ENCODE data around the gene JARID2. TPM values are rescaled to one million over a fixed set of nuclear protein-coding genes. Genes with fewer than 3 reads are reported as not detected.

JARID2 gene
- polyA plus RNA-seq, 1 donor from 2014 or later = 25.5 TPM

DNA sequence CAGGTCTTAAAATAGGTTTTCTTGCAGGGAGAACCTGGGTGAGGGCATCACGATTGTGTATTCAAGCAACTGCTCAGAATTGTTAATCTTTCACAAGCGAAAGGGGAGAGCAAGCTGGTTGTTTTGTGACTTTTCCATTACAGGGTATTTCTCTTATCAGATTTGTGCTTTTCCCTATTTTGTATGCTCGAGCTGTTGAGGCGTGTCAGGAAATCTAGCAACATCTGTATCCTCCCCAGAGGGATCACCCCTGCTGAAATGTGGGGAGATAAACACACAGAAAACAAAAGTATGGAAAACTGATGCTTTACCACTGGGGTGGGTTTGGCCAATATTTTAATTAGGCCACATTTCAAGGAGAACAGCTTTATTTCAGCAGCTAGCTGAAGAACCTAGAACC, 230.0 kb downstream of the JARID2 start:
- no peaks in the 10 kb centered on the region for H3K9me2 ChIP-seq (ENCODE audit: insufficient read depth, low read length)
- H4K20me1 ChIP-seq (ENCODE audit: insufficient read depth) = no peaks in the 10 kb centered on the region
- no peak overlapping the region for H3K4me3 ChIP-seq (ENCODE audit: low read length)
- peaks cover 3% of the 10 kb centered on the region for H3F3A ChIP-seq (ENCODE audit: insufficient read depth, low read length, poor library complexity, severe bottlenecking)
- H3K4me2 ChIP-seq (ENCODE audit: low read length) = no peak overlapping the region
- no peaks in the 10 kb centered on the region for H3K36me3 ChIP-seq (ENCODE audit: insufficient read depth, low read length)
- H3K9ac ChIP-seq (ENCODE audit: low read length) = no peak overlapping the region
- no peaks in the 10 kb centered on the region for H3K27me3 ChIP-seq (ENCODE audit: insufficient read depth, low read depth, low read length)
- no peak overlapping the region for H3K27ac ChIP-seq (ENCODE audit: low read length)
- H3K79me2 ChIP-seq (replicated peaks; ENCODE audit: insufficient read depth, low read length) = peaks cover 37% of the 10 kb centered on the region
- H2AFZ ChIP-seq (ENCODE audit: low read depth, low read length) = no peak overlapping the region
- TF ChIP-seq TAF1 (IDR thresholded peaks at IDR 0.05; ENCODE audit: low read depth) (no peak), RAD21 (conservative IDR thresholded peaks at IDR 0.05) (no peak), CTCF (IDR thresholded peaks at IDR 0.05; ENCODE audit: poor library complexity, severe bottlenecking) (no peak), MXI1 (conservative IDR thresholded peaks at IDR 0.05; ENCODE audit: poor library complexity, severe bottlenecking) (no peak), POLR2AphosphoS5 (IDR thresholded peaks at IDR 0.05) (no peak), EP300 (conservative IDR thresholded peaks at IDR 0.05; ENCODE audit: poor library complexity, severe bottlenecking) (no peak), SMC3 (conservative IDR thresholded peaks at IDR 0.05; ENCODE audit: poor library complexity) (no peak), EZH2 (IDR thresholded peaks at IDR 0.05; ENCODE audit: borderline replicate concordance, insufficient read depth, low read length, poor library complexity, severe bottlenecking) (no peak)
- TF ChIP-seq, protein P1, sequence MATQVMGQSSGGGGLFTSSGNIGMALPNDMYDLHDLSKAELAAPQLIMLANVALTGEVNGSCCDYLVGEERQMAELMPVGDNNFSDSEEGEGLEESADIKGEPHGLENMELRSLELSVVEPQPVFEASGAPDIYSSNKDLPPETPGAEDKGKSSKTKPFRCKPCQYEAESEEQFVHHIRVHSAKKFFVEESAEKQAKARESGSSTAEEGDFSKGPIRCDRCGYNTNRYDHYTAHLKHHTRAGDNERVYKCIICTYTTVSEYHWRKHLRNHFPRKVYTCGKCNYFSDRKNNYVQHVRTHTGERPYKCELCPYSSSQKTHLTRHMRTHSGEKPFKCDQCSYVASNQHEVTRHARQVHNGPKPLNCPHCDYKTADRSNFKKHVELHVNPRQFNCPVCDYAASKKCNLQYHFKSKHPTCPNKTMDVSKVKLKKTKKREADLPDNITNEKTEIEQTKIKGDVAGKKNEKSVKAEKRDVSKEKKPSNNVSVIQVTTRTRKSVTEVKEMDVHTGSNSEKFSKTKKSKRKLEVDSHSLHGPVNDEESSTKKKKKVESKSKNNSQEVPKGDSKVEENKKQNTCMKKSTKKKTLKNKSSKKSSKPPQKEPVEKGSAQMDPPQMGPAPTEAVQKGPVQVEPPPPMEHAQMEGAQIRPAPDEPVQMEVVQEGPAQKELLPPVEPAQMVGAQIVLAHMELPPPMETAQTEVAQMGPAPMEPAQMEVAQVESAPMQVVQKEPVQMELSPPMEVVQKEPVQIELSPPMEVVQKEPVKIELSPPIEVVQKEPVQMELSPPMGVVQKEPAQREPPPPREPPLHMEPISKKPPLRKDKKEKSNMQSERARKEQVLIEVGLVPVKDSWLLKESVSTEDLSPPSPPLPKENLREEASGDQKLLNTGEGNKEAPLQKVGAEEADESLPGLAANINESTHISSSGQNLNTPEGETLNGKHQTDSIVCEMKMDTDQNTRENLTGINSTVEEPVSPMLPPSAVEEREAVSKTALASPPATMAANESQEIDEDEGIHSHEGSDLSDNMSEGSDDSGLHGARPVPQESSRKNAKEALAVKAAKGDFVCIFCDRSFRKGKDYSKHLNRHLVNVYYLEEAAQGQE (IDR thresholded peaks at IDR 0.05; ENCODE audit: borderline replicate concordance) = no peak
- no peaks in the 10 kb centered on the region for H3K9me3 ChIP-seq (ENCODE audit: low read length)

DNA sequence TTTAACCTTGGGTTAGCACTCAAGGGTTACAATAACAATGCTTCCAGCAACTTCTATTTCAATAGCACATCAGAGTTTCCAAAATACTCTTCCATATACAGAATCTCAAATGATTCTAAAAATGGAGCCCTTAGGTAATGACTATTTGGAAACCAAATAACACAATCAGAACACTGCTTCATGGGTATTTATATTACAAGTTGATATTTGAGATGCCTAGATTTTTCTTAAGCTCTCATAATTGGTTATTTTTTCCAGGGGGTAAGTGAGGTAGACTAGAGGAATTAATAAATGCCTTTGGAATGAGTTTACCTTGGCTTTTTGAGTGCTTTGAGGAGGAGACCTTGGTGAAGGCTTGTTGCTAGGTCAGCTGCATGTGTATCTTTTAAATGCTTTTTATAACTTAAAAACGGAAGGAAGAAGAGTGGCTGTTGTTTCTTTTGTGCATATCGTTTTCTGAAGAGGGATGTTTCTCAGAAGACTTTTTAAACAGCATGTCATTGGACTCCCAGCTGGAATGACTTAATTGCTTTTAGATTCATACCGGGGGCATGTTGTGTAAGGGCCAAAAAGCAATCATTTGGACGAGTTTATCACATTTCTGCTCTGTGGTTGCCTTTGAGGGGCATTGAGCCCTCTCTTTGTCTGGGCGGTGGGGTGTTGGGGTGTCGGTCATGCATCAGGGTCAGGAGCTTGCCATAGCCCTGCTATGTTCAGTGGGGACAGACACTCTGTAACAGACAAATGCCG, 230.9 kb downstream of the JARID2 start:
- no peaks in the 10 kb centered on the region for H3K27me3 ChIP-seq (ENCODE audit: insufficient read depth, low read depth, low read length)
- no peak overlapping the region for H2AFZ ChIP-seq (ENCODE audit: low read depth, low read length)
- no peak overlapping the region for H3K27ac ChIP-seq (ENCODE audit: low read length)
- no peaks in the 10 kb centered on the region for H4K20me1 ChIP-seq (ENCODE audit: insufficient read depth)
- no peak for TF ChIP-seq TAF1 (IDR thresholded peaks at IDR 0.05; ENCODE audit: low read depth)
- TF ChIP-seq RAD21 (conservative IDR thresholded peaks at IDR 0.05) = no peak
- no peak for TF ChIP-seq SMC3 (conservative IDR thresholded peaks at IDR 0.05; ENCODE audit: poor library complexity)
- TF ChIP-seq, protein P1 (IDR thresholded peaks at IDR 0.05; ENCODE audit: borderline replicate concordance) = no peak
- no peak for TF ChIP-seq CTCF (IDR thresholded peaks at IDR 0.05; ENCODE audit: poor library complexity, severe bottlenecking)
- no peak for TF ChIP-seq POLR2AphosphoS5 (IDR thresholded peaks at IDR 0.05)
- no peak for TF ChIP-seq EZH2 (IDR thresholded peaks at IDR 0.05; ENCODE audit: borderline replicate concordance, insufficient read depth, low read length, poor library complexity, severe bottlenecking)
- TF ChIP-seq EP300 (conservative IDR thresholded peaks at IDR 0.05; ENCODE audit: poor library complexity, severe bottlenecking) = no peak
- TF ChIP-seq MXI1 (conservative IDR thresholded peaks at IDR 0.05; ENCODE audit: poor library complexity, severe bottlenecking) = no peak
- H3K9me2 ChIP-seq (ENCODE audit: insufficient read depth, low read length) = no peaks in the 10 kb centered on the region
- peaks cover 39% of the 10 kb centered on the region for H3K79me2 ChIP-seq (replicated peaks; ENCODE audit: insufficient read depth, low read length)
- no peak overlapping the region for H3K4me3 ChIP-seq (ENCODE audit: low read length)
- no peak overlapping the region for H3K4me2 ChIP-seq (ENCODE audit: low read length)
- no peaks in the 10 kb centered on the region for H3K36me3 ChIP-seq (ENCODE audit: insufficient read depth, low read length)
- no peak overlapping the region for H3K9ac ChIP-seq (ENCODE audit: low read length)
- no peaks in the 10 kb centered on the region for H3K9me3 ChIP-seq (ENCODE audit: low read length)
- peaks cover 3% of the 10 kb centered on the region for H3F3A ChIP-seq (ENCODE audit: insufficient read depth, low read length, poor library complexity, severe bottlenecking)
